NCI-H1105 treated with DMSO at 0.1 percent for 48 hours (cell line): ENCODE results near the gene USH1C.

Experiments used
- DNase-seq: peaks from one replicate; lab custom pipeline; 2025; lab: John Stamatoyannopoulos, UW

The USH1C gene

GRCh38 chr11:17547051-17547577 lies 2.9 kb upstream of the USH1C start, which contains the start of gene OTOG:
TSS of gene OTOG (plus strand) at chr11:17547259. CDS start at chr11:17547373, 114 bp downstream.
- DNase-seq: peak; percentile 79

DNA sequence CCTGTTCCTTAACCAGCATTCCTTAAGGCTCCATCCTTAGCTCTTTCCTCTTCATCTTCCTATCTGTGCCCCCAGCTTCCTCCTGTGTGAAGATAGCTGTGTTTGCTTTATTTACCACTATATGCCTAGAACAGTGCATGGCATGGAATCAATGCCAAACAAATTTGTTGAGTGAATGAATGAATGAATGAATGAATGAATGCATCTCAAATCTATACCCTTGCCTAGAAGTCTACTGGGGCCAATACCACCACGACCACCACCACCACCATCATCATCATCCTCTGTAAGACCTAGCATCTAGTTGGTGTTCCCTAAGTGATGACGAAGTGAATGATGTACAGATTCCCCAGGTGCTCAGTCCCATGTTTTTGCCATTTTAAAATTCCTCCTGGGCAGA lies 2.0 kb upstream of the USH1C start:
- DNase-seq: no peak

DNA sequence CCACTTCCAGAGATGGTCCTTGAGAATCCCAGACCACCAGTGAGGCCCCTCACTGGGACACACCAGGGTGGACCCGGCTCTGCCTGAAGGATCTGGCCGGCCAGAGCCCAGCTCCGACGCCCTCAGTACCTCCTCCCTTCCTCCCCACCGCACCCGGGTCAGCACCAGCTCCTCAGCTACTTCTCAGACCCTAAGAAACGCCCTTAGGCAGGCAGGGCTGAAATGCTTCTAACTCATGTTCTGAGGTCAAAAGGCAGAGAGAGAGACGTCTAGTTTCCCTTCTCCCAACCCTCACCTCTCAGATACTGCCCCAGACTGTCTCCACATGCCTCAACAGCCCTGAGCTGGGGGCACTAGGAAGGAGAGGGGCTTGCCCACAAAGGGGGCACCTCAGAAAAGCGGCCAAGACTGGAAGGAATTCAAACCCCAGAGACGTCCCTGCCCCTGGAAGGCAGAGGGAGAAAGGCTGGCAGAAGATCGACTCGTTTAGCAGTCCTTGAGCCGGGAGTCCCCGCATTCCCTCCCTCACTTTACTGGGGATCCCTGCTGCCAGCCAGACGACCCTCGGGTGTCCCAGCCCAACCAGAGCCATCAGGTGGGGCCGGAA lies 539 bp downstream of the USH1C start:
- no peak for DNase-seq

DNA sequence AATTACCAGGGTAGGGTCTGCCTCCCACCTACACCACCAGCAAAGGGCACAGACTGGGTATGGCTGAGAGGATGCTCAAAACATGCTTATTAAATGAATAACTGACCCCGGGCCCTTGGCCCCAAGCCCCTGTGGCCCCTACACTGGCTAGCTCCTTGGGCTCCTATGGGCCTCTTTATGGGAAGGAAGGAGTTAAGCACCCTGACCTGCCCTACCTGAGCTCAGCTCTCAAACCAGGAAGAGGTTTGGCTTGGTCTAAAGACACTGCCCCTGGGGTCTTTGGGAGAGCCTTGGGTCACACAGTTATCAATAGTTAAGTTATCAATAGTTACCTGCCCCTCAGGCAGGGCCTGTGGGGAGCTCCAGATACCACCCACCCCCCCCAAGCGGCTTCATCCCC lies 1.2 kb downstream of the USH1C start:
- DNase-seq: no peak

- DNase-seq: no peak
Measured at GRCh38 chr11:17542249-17542648, 2.0 kb downstream of the USH1C start.

DNA sequence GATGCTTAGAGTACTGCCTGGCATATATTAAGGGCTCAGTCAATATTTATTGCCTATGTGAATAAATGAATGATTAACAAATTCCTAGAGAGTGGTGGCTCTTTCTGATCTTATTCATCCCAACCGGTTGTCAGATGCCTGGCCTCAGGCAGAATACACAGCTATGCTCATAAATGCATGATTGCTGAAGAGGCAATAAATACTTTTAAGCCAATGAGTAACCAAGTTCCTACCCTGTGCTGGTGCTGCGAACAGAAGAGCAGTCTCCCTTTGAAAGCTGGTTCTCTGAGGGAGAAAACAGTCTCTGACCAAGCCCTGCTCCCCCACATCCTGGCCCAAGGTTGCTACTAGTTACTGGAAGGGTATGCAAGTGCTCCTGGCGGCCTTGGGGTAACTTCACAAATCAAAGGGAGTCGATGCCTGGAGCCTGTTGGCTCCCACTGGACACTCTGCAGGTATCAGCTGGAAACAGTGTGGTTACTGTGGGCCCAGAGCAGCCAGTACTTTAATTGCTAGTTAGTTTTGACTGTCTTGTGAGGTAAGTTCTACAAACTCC lies 2.8 kb downstream of the USH1C start:
- DNase-seq: no peak

GRCh38 chr11:17540807-17541206 lies 3.4 kb downstream of the USH1C start:
- DNase-seq: no peak

DNA sequence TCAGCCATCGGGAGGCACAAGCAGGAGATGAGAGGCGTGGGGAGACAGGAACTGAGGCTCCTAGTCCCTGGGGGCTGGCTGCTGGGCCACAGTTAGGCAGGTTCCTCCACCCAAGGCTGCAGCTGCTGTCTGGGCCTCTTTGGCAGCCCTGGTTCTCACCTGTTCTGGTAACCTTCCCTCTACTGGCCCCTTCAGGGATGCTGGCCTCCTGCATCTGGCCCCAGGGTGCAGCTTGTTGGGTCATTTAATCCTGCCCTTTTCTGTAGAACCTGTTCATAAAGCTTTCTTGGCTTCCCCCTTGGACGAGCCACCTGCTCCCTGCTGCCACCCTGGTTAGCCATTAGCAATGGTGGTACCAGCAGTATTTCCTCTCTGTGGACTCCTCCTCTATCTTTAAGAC lies 5.5 kb downstream of the USH1C start:
- no peak for DNase-seq

GRCh38 chr11:17538054-17538453 lies 6.2 kb downstream of the USH1C start:
- DNase-seq: no peak

DNA sequence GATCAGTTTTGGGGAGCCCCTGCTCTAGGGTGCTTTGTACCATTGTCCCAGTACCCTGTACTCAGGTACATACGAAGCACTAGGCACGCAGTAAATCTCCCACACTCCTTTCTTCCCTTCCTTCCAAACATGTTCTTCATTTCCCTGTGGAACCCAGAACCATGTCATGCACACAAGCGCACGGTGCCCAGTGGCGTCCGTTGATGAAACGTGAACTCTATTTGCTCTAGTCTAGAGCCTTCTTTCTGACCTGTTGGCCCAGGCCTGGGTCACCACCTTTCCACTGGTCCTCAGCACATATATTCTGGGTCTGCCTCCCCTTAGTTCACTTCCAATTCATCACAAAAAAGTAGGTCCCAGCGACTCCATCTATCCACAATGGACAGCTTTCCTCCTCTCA lies 7.0 kb downstream of the USH1C start:
- DNase-seq: no peak

GRCh38 chr11:17535488-17535887 lies 8.7 kb downstream of the USH1C start:
- DNase-seq: no peak

- DNase-seq: no peak
Measured at GRCh38 chr11:17533778-17534415, 10.3 kb downstream of the USH1C start.

DNA sequence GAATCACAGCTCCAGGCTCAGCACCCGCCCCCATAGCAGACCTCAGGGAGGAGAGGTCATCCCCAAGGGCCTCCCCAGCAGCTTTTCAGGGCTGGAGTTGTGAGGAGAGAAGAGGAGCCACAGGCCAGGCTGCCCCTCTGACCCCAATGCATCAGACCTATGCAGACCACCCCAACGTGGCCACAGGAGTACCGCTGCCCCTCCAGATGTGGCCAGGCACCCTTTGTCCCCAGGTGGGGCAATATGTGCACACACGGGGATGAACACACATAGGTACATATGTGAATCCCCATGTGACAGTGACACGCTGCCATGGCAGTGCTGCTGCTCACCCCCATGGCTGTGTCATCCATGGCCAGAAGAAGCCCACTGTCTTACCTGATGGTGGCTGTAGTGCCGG lies 10.9 kb downstream of the USH1C start:
- DNase-seq: no peak

GRCh38 chr11:17532784-17533183 lies 11.4 kb downstream of the USH1C start:
- DNase-seq: no peak

DNA sequence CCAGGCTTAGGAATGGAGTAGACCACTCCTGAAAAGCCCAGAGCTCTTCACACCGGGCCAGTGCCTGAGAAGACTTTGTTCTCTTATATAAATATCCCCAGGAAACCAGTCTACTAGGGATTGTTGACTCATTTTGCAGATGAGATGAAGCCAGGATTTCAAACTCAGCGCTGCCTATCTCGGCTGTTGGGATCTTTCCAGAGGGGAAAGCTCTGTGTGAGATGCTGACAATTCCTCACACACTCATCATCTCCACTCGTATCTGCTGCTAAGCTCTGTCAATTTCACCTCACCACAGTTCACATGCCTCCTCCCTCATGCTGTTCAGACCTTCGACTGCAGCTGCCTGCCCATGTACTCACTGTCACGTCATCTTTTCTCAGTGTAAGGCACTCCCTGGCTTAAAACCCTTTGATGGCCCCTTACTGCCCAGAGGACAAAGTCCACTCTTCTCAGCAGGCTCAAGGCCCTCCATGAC lies 12.5 kb downstream of the USH1C start:
- no peak for DNase-seq

DNA sequence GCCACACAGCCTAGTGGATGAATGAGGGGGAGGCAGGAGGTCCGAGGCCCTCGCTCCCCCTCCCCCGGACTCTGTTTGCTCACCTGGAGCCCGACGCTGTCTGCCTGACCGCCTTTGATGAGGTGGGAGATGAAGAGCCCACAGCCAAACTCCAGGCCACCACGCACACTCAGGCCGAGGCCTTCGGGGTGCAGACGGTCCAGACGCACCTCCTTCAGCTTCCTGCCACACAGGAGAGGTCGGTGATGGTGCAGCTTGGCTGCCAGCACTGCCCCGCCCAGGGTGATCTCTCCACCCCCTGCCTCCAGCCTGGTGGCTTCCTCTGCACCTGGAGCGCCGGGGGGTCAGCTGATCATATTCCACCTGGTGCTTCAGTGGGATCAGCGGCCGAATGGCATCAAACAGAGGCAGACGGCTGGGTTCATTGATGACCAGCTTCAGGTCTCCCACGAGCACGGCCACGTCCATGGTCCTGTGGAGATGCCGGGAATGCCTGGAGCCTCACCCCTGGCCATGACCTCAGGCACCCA lies 13.1 kb downstream of the USH1C start:
- peak; percentile 76 for DNase-seq

DNA sequence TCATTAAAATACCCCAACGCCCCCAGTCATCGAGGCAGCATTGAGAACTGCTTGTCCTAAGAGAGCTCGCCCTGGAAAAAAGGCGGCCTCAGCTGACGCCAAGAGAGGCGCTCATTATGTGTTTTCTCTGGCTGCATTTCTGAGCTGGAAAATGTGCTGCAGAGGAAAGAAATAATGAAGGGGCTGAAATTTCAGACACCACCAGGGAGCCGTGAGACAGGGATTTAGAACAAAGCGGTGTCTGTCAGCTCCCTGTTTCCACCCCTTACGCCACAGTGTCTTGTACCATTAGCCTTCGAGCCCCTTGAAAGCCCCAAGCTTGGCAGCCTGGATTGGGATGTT lies 14.4 kb downstream of the USH1C start:
- no peak for DNase-seq

DNA sequence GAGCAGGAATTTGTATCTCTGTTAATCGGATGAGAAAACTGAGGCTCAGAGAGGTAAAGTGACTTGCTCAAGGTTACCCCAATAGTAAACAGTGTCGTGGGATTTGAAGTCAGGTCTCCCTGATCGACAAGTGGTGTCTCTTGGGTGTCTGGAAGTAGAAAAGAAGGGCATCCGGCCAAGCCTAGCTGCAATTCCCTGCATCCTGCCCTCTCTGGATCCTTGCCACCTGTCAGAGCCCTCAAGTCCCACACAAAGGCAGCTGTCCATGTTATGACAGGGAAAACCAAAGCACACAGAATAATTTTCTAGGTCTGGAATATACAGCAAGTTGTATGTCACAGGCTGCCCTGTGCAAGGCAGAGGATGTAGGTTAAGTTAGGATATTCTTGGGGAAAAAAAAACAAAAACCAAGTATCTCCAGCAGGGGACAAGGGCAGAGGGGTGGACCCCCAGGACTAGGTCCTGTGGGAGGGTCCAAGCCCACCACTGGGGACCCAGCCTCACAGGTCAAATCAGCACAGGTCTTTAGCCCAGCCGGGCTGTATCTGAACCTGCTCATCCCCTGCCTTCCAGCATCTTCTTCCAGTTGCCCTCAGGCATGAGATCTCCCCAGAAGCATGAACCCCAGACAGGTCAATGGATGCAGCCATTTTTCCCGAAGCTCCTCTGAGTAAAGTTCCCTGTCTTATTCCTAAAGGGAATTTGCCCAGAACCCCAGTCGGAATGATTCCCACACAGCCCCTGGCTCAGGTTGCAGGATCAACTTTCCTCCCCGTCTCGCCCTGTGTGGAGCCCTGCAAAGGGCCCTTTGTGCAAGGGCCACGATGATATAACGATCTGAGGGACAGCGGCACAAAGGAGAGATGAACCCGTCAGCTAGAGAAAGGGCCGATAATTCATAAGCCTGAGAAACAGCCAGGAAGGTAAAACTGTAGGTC lies 15.0 kb downstream of the USH1C start:
- DNase-seq: peak; percentile 88

DNA sequence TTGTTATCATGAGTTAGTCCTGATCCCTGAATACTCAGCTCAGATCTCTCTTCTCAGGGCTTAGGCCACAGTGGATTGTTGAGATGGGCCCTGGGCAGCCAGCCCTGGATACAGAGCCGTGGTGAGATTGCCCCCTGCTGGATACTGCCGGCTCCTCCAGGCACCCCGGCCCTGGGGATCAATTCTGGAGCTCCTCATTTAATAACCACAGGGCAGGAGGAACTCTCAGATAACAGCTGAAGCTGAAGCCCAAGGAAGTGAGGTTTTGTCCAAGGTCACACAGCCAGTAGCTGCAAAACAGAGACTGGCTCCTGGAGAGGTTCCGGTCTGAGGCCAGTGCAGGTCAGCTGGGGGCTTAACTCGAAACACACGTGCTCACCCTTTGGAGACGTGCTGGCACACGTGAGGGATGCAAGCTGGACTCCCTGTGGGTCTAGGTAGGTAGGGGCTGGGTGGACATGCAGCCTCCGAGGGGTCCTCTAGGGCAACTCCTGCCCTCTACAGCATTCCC lies 16.0 kb downstream of the USH1C start:
- DNase-seq: no peak

DNA sequence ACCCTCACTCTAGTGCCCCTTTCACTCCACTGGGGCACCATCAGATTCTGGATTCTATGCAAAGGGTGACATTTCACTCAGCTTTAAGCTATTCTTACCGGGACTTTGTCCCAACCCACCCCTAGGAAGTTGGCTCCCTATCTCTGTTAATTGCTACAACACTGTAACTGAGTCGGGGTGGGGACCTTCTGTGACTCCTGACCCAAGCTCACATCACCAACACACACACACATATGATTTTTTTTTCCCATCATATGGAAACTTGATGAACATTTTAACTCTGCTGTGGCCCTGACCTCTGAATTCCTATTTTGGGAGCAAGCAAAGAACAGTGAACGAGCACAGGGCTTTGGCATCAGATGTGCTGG lies 16.6 kb downstream of the USH1C start:
- no peak for DNase-seq

DNA sequence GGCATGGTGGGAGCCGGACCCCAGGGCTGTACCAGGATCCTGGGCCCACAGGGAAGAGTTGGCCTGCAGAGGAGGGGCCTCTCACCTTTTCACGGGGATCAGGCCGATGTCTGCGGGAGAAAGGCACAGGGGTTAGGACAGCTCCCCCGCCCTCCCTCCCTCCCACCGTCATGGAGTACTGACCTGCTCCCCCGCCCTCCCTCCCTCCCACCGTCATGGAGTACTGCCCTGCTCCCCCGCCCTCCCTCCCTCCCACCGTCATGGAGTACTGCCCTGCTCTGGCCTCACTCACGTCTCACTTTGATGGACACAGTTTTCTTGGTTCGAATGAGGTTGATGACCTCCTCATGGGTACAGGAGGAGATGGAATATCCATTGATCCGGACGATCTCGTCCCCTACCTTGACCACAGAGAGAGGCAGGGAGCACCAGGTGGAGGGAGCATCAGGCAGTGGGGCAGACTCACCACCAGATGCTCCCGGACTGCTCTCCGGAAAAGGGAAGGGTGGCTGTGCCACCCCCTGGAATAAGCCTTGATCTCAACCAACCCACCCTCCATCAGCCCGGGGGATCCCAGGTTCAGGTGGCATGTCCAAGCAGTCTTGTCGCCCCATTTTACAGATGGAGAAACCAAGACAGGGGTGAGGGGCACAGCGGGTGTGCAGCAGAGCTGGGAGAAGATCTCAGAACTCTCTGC lies 17.1 kb downstream of the USH1C start:
- DNase-seq: no peak
